ENCODE measurements around the gene SMTNL1.
A peak's percentile ranks its signal among the peaks of the same experiment; 100 is the strongest.

The SMTNL1 gene

DNA sequence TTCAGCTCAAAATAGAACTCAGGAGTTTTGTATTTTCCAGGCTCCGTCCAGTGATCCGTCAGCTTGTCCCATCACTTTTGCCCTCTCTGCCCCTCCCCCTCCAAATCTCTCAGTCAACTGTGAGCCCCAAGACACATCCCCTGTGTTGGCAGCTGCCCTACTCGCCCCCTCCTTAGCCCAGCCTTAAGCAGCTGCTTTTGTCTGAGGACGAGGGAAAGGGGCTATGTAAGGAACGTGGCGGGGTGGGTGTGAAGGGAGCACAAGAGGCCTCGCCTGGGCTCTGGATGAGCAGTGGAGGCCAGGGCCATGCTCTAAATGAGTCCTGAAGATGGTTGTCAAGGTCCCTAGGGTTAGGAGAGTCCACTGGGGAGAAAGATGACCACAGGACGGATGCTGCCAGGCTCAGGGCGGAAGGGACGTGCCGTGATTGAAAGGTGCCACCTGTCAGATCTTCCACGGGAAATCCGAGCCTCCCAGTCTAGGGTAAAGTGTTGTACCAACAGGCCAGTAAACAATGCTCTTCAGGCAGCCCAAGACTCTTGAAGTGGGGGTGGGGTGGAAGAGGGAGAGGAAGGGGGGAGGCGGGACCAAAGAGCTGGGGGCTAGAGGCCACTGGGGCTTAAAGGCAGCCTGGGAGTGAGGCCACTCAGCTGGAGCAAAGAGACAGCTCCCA is at the start of gene SMTNL1:
SMTNL1 (plus strand) TSS at position 649 of the 673 bp plus-strand sequence. CDS start 5,048 bp downstream, outside the sequence.
- DNase-seq: peak; percentile 6

DNA sequence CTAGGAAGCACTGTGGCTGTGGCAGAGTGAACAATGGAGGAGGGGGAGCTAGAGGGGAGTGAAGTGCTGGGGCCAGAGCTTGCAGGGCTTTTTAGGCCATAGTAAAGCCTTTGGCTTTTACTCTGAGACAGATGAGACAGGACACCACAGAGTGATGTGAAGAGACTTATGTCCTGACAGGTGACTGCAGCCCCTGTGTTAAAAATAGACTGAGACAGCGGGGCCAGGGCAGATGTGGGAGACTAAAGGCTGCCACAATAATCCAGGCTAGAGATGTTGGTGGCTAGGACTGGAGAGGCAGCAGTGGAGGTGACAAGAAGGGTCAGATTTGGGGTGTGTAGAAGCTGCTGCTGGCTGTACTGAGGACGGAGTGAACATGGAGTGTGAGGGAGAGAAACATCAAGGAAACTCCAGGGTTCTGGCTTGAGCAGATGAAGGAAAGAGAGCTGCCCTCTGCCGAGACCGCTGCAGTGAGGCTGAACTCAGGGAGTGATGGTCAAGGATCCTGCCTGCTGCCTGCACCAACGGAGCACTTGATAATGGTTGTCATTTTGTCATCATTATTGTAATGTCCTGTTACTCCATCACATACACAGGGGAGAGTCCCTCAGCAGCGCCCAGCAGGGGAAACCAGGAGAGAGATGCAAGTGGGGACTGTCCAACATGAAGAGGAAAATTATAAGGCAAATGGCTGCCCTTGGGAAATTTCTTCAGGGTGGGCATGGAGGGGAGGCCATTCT is 49.3 kb upstream of the SMTNL1 start:
- DNase-seq: no peak

GRCh38 chr11:57490456-57491248 is 46.7 kb upstream of the SMTNL1 start:
- DNase-seq: no peak

GRCh38 chr11:57491371-57492061 is 45.9 kb upstream of the SMTNL1 start:
- peak; percentile 7 for DNase-seq

DNA sequence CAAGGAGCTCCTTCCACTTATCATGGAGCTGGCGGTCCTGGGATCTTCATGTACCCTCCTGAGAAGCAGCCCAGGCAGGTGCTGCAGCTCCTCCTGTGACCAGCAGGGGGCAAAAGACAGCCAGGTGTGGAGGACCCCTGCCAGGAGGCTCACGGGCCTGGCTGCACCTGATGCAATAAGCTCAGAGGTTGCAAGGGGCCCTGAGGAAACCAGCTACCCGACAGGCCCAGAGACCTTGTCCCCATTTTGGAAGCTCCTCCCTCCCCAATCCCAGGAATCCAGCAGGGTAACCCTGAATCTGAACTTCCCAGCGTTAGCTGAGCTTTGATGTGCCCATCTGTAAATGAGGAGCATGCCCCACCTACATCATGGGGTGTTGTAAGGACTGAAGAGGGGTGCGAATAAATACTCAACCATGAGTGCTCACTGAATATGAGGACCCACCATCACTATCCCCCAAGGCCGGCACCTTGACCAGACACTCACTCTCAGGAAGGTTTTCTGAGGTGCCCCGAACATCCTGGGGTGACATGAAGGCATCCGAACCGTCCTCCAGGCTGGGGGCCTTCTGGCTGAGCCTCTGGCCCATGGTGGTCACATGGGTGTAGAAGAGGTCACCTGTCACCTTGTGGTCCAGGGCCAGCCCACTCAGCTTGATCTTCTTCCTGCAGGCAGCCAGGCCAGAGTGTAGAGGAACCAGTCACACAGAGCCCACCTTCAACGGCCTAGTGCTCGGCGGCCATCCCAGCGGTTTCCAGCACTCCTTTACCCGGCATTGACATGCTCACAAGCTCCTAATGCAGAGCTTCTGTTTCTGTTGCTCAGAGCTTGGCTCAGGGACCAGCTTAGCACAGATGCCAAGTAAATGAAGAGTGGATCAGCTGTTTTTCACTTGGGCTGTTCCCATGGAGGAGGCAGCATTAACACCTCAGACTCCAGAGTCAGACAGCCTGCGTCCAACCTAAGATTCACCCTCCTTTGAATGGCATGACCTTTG is 43.6 kb upstream of the SMTNL1 start:
- DNase-seq: peak; percentile 8

GRCh38 chr11:57496109-57496820 is 41.1 kb upstream of the SMTNL1 start:
- no peak for DNase-seq

GRCh38 chr11:57497303-57498247 is 39.8 kb upstream of the SMTNL1 start:
- DNase-seq: no peak

- DNase-seq: no peak
These were observed 38.9 kb upstream of the SMTNL1 start for GRCh38 chr11:57498540-57498939.

DNA sequence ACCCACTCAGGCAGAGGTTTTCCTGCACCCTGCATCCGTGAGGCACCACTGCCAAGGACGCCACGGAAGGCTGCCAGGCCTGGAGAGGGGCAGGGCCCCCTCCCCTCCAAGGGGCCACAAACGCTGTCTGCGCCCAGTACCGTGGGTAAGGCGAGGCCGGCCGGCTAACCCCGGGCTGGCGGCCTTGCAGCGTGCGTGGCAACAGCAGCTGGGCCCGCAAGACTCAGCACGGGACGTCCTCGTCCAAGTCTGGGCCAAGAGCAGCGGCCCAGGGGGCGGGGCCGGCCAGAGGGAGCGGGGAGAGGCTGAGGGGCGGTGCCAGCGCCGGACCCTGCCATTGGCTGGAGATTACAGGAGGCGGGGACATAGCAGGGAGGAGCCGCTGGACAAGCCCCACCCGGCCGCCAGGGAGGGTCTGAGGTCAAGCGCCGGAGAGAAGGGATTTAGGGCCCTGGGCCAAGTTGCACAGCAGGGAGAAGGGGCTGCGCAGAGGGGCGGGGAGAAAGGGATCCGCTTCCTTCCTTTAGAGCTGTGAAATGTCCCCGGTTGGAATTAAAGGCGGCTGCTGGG is 37.9 kb upstream of the SMTNL1 start:
- no peak for DNase-seq

DNA sequence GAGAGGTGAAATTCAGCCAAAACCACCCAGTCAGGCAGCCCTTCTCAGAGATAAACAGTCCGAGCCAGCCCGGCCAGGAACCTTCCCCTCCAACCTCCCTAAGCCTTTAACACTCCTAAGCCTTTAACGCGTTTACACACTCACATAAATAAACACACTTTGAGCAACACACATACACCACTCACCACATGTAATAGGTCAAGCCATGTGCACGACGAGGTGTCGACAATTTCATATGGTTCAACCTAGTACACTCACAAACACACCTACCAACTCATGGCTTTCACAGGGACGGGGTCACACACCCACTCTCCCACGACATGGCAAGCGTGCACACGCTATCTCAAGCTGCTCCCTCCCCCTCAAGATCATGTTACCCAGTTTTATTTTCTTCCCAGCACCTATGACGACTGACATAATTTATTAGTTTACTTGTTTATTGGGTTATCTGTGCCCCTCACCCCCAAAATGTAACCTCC is 37.4 kb upstream of the SMTNL1 start:
- peak; percentile 32 for DNase-seq

GRCh38 chr11:57500515-57500914 is 36.9 kb upstream of the SMTNL1 start:
- peak; percentile 32 for DNase-seq

GRCh38 chr11:57500926-57501325 is 36.5 kb upstream of the SMTNL1 start:
- DNase-seq: no peak

GRCh38 chr11:57501953-57502352 is 35.4 kb upstream of the SMTNL1 start:
- DNase-seq: no peak

- peak; percentile 34 for DNase-seq
These were observed 35.0 kb upstream of the SMTNL1 start for GRCh38 chr11:57502376-57502775.

DNA sequence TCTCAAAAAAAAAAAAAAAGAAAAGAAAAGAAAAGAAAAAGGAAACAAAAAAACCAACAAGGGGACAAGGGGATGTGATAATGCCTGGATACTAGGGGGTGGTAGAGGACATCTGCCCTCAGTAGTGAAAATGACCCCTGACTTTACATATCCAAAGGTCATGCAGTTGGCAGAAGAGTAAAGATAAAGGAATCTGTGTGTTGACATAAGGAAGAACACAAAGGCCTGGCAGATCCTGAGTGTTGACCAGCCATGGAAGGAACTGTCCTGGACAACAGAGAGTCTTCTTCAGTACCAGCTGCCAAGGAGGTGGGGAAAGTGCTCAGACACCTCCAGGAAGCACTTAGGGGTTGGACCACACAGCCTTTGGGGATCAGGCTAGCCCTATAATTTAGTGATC is 34.5 kb upstream of the SMTNL1 start:
- no peak for DNase-seq

DNA sequence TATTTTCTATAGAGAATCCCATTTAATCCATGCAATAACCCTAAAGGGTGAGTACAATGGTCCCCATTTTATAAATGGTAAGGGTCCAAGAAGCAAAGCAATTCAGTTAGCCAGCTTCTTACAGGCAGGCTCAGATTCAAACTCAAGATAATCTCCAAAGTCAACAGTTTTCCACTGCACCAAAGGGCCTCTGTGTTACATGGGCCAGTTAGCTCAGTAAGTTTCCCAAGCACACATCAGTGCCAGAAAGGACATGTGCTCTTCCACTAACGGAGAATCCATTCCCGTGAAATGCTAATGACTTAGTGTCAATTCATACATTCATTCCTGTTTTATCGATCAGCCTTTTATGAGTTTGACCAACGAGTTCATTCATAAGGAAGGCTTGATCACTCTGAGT is 32.9 kb upstream of the SMTNL1 start:
- no peak for DNase-seq

DNA sequence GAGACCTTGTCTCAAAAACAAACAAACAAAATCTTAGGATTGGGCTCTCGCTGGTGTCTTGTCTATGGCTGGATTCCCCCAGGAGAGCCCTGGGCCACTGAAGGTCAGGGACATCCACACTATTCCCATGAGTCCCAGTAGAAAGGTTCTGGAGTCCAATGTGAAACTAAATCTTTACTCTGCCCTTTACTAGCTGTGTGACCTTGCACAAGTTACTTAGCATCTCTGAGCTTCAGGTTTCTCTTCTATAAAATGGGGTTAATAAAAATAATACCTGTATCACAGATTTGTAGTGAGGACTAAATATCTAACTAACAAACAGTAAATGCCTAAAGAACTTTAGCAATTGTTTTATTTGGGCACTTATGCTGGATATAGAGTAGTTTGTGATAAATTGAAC is 30.9 kb upstream of the SMTNL1 start:
- no peak for DNase-seq

DNA sequence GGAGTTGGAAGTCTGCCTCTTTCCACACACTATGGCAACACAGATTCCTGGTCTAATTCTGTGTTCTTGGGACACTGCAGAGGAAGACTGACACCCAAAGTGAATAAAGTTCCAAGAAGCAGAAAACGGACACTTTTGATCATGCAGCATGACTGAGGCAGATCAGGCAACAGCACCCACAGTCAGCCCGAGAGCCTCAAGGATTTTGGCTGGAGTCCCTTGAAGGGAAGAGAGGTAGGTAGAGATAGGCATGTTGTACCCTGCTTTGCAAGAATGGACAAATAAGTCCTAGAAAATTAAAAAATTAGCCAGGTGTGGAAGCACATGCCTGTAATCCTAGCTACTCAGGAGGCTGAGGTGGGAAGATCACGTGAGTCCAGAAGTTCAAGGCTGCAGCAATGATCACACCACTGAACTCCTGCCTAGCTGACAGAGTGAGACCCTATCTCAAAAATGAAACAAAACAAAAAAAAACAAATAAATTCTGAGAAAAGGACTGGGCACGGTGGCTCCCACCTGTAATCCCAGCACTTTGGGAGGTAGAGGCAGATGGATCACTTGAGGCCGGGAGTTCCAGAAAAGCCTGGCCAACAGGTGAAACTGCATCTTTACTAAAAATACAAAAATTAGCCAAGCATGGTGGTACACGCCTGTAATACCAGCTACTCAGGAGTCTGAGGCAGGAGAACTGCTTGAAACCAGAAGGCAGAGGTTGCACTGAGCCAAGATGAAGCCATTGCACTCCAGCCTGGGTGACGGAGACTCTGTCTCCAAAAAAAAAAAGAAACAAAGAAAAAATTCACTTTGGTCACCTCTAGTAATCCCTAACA is 28.8 kb upstream of the SMTNL1 start:
- DNase-seq: no peak

Data from NCI-H510A treated with DMSO at 0.1 percent for 48 hours (cell line).